ENCODE results near the gene GAL3ST1.

- TF ChIP-seq EZH2 (IDR thresholded peaks at IDR 0.05) (no peak), CTCF (IDR thresholded peaks at IDR 0.05) (no peak)
Measured at GRCh38 chr22:30521368-30522156, 52.9 kb downstream of the GAL3ST1 start.

Data from neural progenitor cell (in vitro differentiated cells).